SHP77 (cell line): ENCODE results near the gene MIER1.
"Not testable (repeated sequence)": the region's sequence is repeated elsewhere in the genome, so short reads cannot be mapped to it uniquely, and the experiment has no call there.

Source experiments
- DNase-seq, 2 experiments: peaks; one replicate each; lab custom pipeline; 2025; lab: John Stamatoyannopoulos, UW

Gene MIER1

GRCh38 chr1:66924756-66925557, at the start of gene MIER1, which contains the start of gene DNAI4:
Gene MIER1, plus strand, starts transcription at chr1:66924990. Its CDS starts 39 bp downstream, at chr1:66925029.
Gene DNAI4, minus strand, starts transcription at chr1:66924856. Its CDS starts 25 bp downstream, at chr1:66924831.
- peak; percentile 96 to 97 for DNase-seq

- DNase-seq = no peak
Observed at GRCh38 chr1:66876664-66877063, 48.1 kb upstream of the MIER1 start.

GRCh38 chr1:66889030-66889429, 35.8 kb upstream of the MIER1 start:
- no peak for DNase-seq

GRCh38 chr1:66890621-66891020, 34.2 kb upstream of the MIER1 start:
- DNase-seq = no peak

GRCh38 chr1:66893712-66894111, 31.1 kb upstream of the MIER1 start:
- no peak for DNase-seq

DNA sequence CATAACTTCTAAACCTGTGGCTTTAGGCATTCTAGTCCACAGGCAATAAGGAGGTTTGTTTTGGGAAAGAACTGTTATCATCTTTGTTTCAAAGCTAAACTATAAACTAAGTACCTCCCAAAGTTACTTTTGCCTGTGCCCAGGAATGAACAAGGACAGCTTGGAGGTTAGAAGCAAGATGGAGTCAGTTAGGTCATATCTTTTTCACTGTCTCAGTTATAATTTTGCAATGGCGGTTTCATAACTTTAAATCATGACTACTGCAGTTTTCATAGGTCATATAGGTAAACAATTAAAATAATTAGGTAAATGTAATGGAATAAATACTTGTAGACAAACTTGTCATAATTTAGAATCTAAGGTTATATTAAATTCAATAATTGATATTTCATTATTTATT, 9.6 kb upstream of the MIER1 start:
- DNase-seq = not testable (repeated sequence)

- no peak for DNase-seq
Observed at GRCh38 chr1:66916320-66916719, 8.5 kb upstream of the MIER1 start.

DNA sequence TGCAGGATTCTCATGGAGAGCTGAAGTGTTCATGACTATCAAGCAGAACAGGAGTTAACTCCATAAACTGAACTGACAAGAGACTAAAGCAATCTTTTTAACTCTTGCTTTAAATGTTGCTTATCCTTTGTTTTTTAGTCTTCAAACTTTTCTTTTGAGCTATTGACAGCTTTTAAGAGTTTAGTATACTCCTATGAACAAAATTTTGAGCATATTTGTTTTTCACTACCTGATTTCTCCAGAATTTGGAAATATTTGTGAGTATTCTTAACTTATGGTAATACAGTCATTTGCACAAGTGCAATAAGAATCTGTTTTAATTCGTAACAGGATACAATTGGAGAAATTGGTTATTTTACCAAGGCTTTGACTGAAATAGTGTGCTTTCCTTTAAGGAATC, 7.3 kb upstream of the MIER1 start:
- no peak for DNase-seq

GRCh38 chr1:66919063-66919462, 5.7 kb upstream of the MIER1 start:
- no peak for DNase-seq

DNA sequence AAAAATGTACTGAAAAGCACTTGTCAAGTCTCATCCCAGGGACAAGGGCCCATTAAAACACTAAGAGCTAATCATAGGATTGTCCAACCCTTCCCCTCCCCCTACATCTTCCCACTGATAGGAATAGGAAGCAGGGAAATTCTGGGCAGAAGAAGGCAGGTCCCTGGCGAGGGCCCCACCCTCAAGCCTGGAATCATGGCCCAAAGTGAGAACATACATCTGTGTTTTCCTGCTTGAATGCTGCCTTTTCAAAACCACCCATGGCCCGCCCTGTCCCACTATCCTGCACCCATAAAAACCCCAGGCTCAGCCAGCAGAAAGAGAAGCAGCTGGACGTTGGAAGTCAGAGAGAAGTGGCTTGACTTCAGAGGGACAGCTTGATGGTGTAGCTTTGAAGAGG, 5.0 kb upstream of the MIER1 start:
- no peak for DNase-seq

GRCh38 chr1:66920543-66920942, 4.2 kb upstream of the MIER1 start:
- no peak for DNase-seq

GRCh38 chr1:66925558-66925910, 744 bp downstream of the MIER1 start:
- DNase-seq = no peak

- DNase-seq = peak in 1 of 2 experiments; percentile 33
Observed at GRCh38 chr1:66925944-66926343, 1.2 kb downstream of the MIER1 start.

- no peak for DNase-seq
Observed at GRCh38 chr1:66927528-66927927, 2.7 kb downstream of the MIER1 start.

DNA sequence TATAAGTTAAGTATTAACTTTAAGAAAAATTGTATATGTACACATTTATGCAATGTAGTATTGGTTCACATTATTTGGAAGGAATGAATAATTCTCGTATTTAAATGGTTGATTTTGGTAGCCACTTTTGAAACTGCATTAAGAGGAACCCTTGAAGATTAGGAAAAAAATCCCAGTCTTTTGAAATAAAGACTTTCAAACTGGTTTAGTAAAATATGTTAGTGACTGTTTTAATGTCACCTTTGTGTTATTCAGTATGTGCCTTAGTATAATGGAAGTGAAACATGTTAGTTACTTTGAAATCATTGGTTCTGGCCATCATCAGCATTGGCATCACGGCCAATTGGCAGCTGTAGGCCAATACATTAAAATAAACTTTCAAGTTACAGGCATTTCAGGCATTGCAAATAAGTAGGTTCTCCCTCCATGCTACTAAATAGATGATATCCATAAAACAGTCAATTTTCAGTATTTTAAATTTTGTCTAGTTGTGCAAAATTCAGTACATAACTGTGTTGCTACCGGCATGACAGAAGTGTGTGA, 4.4 kb downstream of the MIER1 start:
- DNase-seq = no peak

DNA sequence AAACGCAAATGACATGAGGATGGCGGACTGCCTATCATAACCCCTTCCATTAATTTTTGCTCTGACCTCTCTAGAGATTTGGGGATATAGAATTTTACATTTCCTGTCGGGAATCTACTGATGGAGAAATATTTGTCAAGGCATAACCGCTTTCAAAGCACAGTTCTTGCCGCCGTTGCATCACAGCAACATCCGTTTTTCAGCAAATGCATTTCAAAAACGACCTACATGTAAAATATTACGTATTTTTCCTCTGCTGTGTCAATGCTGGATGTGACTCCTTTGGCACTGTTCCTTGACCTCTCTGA, 4.9 kb downstream of the MIER1 start:
- no peak for DNase-seq

DNA sequence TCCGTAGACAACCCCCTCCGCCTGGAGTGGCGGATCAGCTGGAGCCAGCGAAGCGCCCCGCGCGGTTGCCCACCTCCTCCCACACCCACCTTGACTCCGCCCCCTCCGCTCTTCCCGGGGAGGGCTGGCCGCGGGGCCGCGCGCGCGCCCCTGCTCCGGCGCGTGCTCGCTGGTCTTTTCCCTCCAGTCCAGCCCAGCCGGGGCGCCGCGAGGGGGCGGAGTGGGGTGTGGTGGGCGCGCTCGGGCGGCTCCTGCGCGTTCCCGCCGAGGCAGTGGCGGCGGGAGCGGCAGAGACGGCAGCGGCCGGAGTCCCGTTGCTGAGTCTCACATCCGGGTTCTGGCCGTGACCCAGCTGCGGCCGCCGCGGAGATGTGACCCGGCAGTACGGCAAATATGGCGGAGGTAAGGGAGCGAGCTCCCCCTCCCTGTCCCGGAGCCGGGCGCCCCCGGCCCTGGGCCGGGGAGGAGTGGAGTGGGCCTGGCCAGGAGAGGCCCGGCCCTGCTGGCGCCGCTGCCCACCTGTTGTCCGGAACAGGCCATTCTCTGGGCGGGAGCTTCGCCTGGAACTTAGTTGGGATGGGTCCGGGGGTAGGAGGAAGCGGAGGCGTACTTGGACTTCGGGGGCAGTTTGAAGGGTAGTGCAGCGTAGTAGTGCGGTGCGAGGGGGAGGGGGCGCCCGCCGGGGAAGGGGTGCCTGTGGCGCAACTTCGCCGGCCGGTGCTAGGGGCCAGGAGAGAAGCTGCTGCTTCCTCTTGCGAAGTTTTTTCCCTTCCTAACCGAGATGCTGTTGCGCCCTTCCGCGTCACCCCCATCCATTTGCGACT, 5.4 kb downstream of the MIER1 start:
- peak; percentile 89 to 91 for DNase-seq

DNA sequence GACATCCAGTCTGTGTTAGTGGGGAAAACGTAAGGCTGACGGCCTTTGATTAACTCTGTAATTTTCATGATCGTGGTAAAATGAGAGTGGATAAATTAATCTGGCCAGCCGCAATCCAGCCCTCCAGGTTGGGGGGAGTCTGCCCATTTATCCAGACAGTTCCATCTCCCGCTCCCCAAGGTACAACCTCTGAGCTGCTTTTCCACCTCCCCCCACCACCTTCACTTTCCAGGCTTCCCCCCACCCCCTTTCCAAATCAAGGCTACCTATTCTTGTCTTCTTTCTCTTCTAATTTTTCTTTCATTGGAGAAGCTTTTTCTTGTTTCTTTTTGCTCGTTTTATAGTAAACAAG, 6.0 kb downstream of the MIER1 start:
- no peak for DNase-seq

DNA sequence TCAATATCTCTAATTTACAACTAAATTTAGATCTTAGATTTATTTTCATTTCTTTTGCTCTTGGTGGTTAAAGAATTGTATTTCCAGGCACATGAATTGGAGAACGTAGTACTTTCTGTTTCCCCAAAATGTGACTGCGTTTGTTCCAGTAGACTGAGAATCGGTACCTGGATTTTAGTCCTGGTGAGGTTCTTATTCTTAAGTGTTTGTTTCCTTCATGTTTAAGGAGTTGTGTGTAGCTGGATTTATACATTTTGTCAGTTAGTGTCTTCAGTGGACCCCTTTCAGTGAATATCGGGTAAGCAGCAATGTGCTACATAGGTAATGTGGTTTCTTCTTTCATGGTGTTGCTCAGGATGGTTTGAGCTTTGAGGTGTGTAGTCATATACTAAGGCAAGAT, 6.8 kb downstream of the MIER1 start:
- DNase-seq = no peak

DNA sequence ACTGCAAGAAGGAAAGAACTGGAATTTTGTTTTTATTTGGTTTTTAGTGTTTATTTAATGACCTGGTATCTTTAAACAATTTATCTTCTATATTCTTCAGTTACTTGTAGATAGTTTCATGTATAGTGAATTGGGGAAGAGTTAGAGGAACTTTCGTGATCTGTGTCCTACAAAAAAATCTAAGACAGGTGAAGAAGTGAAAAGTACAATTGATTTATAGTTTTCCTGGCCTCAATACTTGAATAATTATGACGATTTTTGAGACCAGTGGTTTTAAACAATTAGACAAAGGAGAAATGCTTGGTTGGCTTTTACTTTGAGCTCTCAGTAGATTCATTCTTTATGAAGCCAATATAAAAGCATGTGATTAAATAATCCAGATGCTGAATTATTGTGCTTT, 7.5 kb downstream of the MIER1 start:
- no peak for DNase-seq

DNA sequence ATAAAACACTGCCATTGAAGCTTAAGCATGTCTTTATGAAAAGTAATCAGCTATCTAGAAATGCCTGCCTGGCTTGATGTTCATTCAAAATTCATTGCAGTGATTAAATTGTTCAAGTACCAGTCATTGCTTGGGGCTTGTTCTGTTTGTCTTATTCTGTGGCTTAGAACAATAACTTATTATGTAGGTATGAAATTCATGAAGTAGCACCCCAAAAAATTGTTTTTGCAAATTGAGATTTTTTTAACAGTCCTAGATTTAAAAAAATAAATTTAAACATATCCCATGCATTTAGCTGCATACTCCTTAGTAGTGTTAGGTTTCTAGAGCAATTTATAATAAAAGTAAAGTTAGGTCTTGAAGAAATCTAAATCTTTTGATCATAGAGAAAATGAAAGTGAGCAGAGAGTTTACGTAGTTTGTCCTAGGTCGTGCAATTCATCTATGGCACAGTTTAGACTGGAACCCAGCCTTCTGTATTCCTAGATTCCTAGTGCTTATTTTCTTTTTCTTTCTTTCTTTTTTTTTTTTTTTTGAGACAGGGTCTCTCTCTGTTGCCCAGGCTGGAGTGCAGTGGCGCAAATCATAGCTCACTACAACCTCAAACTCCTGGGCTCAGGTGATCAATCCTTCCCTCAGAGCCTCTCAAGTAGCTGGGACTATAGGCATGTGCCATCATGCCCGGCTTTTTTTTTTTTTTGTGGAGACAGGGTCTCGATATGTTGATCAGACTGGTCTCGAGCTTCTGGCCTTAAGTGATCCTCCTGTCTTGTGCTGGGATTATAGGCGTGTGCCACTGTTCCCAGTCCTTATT, 9.3 kb downstream of the MIER1 start:
- no peak for DNase-seq

- no peak for DNase-seq
Observed at GRCh38 chr1:66937529-66938234, 12.9 kb downstream of the MIER1 start.
